Subcutaneous adipose tissue (tissue), 4 donors: ENCODE measurements around the gene OR52N4. TPM values are rescaled to one million over a fixed set of nuclear protein-coding genes. Genes with fewer than 3 reads are reported as not detected.

Source experiments
- CTCF ChIP-seq: fragments of 450-650 bp; IDR thresholded peaks from one replicate; pipeline ENCODE4 v1.5.1; 2016; ENCODE audit warnings: low read depth, mild to moderate bottlenecking, control low read depth, antibody characterized with exemption, moderate library complexity
- total RNA-seq, 4 donors: library from RNA; depleted of rRNA; stranded (reverse); fragments of >200 nt; gene quantifications; one replicate each; pipeline ENCODE4 v1.1.0, GENCODE V29; 2016

Gene OR52N4
- total RNA-seq = not detected

GRCh38 chr11:5753943-5754342 lies at the start of gene OR52N4:
Gene OR52N4, plus strand, starts transcription at chr11:5754243. Its CDS starts 498 bp downstream, at chr11:5754741.
- TF ChIP-seq CTCF = no peak

GRCh38 chr11:5705688-5706087 lies 48.4 kb upstream of the OR52N4 start:
- TF ChIP-seq CTCF = no peak

GRCh38 chr11:5712507-5712906 lies 41.5 kb upstream of the OR52N4 start:
- no peak for TF ChIP-seq CTCF

- no peak for TF ChIP-seq CTCF
Measured at GRCh38 chr11:5713695-5714094, 40.3 kb upstream of the OR52N4 start.

GRCh38 chr11:5719703-5720495 lies 34.1 kb upstream of the OR52N4 start:
- TF ChIP-seq CTCF = no peak

GRCh38 chr11:5722622-5723021 lies 31.4 kb upstream of the OR52N4 start:
- no peak for TF ChIP-seq CTCF

- no peak for TF ChIP-seq CTCF
Measured at GRCh38 chr11:5726351-5726750, 27.7 kb upstream of the OR52N4 start.
